Panc1 (cell line): ENCODE data around the gene UPP1. TPM values are rescaled to one million over a fixed set of nuclear protein-coding genes. Genes with fewer than 3 reads are reported as not detected.

Experiments used
- ATAC-seq: fragments of 200-7000 bp; cut with Tn5 transposase; 2 replicates; pipeline ENCODE4 v1.9.1; 2020; ENCODE audit warnings: mild to moderate bottlenecking, moderate library complexity
- BruUV-seq: library from RNA; stranded (reverse); fragments of 400-500 nt; replicated peaks from 2 replicates; lab custom pipeline; 2021; lab: Mats Ljungman, UMichigan
- CTCF ChIA-PET: fragments of 300-600 bp; sonication (Branson Sonifier 250); formaldehyde crosslinking; loops from one replicate; lab custom pipeline; 2022; ENCODE audit warnings: antibody characterized with exemption; lab: Charles Lee
- POLR2A ChIA-PET: fragments of 300-600 bp; sonication (Branson Sonifier 250); formaldehyde crosslinking; loops from one replicate; lab custom pipeline; 2022; ENCODE audit warnings: antibody characterized with exemption; lab: Charles Lee
- DNase-seq: peaks from one replicate; pipeline ENCODE4 v3.0.0-alpha.2; 2010; ENCODE audit warnings: low read depth, low spot score
- H3K27ac ChIP-seq: 2 replicates; pipeline ENCODE4 v1.5.1; 2011; ENCODE audit warnings: mild to moderate bottlenecking, low read length, inconsistent platforms
- H3K27me3 ChIP-seq: fragments of 200-500 bp; sonication (Bioruptor generic); 2 replicates; pipeline ENCODE4 v1.6.0; 2014; ENCODE audit warnings: low read length, inconsistent platforms; ENCODE audit not compliant: control insufficient read depth, insufficient read depth
- H3K36me3 ChIP-seq: fragments of 200-500 bp; sonication (Bioruptor generic); 2 replicates; pipeline ENCODE4 v1.5.1; 2014; ENCODE audit warnings: inconsistent platforms, mild to moderate bottlenecking, low read length, moderate library complexity; ENCODE audit not compliant: control insufficient read depth, insufficient read depth
- H3K4me1 ChIP-seq: 2 replicates; pipeline ENCODE4 v1.5.1; 2011; ENCODE audit warnings: inconsistent platforms, mild to moderate bottlenecking, low read length, moderate library complexity; ENCODE audit not compliant: control insufficient read depth, insufficient read depth
- H3K4me3 ChIP-seq, 2 experiments: 2 replicates each; pipeline ENCODE4 v1.5.1; 2011 to 2012; ENCODE audit warnings: low read depth in 2 of 2, low read length in 2 of 2, mild to moderate bottlenecking in 2 of 2, inconsistent platforms in 1 of 2, moderate library complexity in 1 of 2
- H3K9me3 ChIP-seq: fragments of 200-500 bp; sonication (Bioruptor generic); 2 replicates; pipeline ENCODE4 v1.5.1; 2014; ENCODE audit warnings: low read depth, mild to moderate bottlenecking, inconsistent platforms, low read length, moderate library complexity; ENCODE audit not compliant: control insufficient read depth, insufficient read depth
- POLR2AphosphoS5 ChIP-seq: IDR thresholded peaks from 2 replicates; pipeline ENCODE4 v1.6.1; 2012; ENCODE audit warnings: mild to moderate bottlenecking, low read depth, low read length, moderate library complexity
- SIN3A ChIP-seq: IDR thresholded peaks from 2 replicates; pipeline ENCODE4 v1.6.1; 2012; ENCODE audit warnings: low read depth, mild to moderate bottlenecking, low read length, moderate library complexity, borderline replicate concordance; ENCODE audit not compliant: insufficient read depth
- TCF7L2 ChIP-seq: IDR thresholded peaks from 2 replicates; pipeline ENCODE4 v1.6.1; 2011; ENCODE audit warnings: mild to moderate bottlenecking, low read depth, low read length, inconsistent platforms
- in situ Hi-C: cut with HindIII; loops from 2 replicates; pipeline ENCODE4 v1.10.0; 2016; ENCODE audit warnings: low sequenced_read_pairs, low pct_unique_long_range_greater_than_20kb
- intact Hi-C: fragments of 100-400 bp; cut with micrococcal nuclease; formaldehyde crosslinking; loops from one replicate; pipeline ENCODE4 v1.10.0; 2022; ENCODE audit not compliant: unreplicated experiment
- total RNA-seq: library from RNA; stranded (reverse); gene quantifications from one replicate; pipeline ENCODE4 v1.2.1, GENCODE V29; 2021; ENCODE audit not compliant: unreplicated experiment
- TF ChIP-seq, protein P1 (sequence below): fragments of 450-650 bp; IDR thresholded peaks from 2 replicates; pipeline ENCODE4 v1.5.1; 2017; ENCODE audit warnings: mild to moderate bottlenecking
- TF ChIP-seq, protein P2 (sequence below), 2 experiments: IDR thresholded peaks; 2 replicates each; pipeline ENCODE4 v1.6.1; 2011 to 2012; ENCODE audit warnings: low read depth in 2 of 2, control low read depth in 1 of 2, low read length in 1 of 2, mild to moderate bottlenecking in 1 of 2, moderate library complexity in 1 of 2; ENCODE audit not compliant: insufficient read depth in 1 of 2

The UPP1 gene
- total RNA-seq, 1 experiment from 2014 or later: 331 TPM

DNA sequence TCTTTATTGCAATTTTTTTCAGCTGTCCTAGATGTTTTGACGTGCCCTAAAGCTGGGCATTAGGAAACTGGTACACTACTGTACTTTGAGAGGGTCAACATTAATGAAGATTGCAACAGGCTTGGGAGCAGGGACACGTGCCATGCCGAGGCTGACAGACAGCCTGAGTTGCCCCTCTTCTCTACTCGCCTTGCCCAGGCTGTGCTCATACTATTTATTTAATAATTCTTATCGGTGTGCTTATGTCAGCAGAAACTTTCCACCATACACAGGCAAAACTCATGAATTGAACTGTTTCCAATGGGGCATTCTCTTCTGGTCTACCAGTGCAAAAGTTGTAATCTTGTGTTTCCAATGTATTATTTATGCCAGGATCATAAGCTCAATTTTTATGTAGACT lies 29.4 kb upstream of the UPP1 start:
- Histone ChIP-seq H3K4me3 (no peak overlapping the region), H3K9me3 (peaks cover 8% of the 10 kb centered on the region; the same call in 1 of the 2 replicates), H3K27ac (no peak overlapping the region), H3K27me3 (no peaks in the 10 kb centered on the region), H3K4me1 (no peaks in the 10 kb centered on the region), H3K36me3 (no peaks in the 10 kb centered on the region)
- in situ Hi-C loops (no loop called here), intact Hi-C loops (no loop called here)
- no TSS peak for BruUV-seq
- POLR2A ChIA-PET: no interaction called here
- TF ChIP-seq, protein P1, sequence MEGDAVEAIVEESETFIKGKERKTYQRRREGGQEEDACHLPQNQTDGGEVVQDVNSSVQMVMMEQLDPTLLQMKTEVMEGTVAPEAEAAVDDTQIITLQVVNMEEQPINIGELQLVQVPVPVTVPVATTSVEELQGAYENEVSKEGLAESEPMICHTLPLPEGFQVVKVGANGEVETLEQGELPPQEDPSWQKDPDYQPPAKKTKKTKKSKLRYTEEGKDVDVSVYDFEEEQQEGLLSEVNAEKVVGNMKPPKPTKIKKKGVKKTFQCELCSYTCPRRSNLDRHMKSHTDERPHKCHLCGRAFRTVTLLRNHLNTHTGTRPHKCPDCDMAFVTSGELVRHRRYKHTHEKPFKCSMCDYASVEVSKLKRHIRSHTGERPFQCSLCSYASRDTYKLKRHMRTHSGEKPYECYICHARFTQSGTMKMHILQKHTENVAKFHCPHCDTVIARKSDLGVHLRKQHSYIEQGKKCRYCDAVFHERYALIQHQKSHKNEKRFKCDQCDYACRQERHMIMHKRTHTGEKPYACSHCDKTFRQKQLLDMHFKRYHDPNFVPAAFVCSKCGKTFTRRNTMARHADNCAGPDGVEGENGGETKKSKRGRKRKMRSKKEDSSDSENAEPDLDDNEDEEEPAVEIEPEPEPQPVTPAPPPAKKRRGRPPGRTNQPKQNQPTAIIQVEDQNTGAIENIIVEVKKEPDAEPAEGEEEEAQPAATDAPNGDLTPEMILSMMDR: no peak
- TF ChIP-seq, protein P2, sequence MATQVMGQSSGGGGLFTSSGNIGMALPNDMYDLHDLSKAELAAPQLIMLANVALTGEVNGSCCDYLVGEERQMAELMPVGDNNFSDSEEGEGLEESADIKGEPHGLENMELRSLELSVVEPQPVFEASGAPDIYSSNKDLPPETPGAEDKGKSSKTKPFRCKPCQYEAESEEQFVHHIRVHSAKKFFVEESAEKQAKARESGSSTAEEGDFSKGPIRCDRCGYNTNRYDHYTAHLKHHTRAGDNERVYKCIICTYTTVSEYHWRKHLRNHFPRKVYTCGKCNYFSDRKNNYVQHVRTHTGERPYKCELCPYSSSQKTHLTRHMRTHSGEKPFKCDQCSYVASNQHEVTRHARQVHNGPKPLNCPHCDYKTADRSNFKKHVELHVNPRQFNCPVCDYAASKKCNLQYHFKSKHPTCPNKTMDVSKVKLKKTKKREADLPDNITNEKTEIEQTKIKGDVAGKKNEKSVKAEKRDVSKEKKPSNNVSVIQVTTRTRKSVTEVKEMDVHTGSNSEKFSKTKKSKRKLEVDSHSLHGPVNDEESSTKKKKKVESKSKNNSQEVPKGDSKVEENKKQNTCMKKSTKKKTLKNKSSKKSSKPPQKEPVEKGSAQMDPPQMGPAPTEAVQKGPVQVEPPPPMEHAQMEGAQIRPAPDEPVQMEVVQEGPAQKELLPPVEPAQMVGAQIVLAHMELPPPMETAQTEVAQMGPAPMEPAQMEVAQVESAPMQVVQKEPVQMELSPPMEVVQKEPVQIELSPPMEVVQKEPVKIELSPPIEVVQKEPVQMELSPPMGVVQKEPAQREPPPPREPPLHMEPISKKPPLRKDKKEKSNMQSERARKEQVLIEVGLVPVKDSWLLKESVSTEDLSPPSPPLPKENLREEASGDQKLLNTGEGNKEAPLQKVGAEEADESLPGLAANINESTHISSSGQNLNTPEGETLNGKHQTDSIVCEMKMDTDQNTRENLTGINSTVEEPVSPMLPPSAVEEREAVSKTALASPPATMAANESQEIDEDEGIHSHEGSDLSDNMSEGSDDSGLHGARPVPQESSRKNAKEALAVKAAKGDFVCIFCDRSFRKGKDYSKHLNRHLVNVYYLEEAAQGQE (IDR thresholded peaks at IDR 0.05; ENCODE audit: insufficient read depth in 1 of 2, low read depth in 2 of 2, low read length in 1 of 2): no peak
- TF ChIP-seq TCF7L2 (no peak), POLR2AphosphoS5 (no peak), SIN3A (no peak)
- CTCF ChIA-PET: no interaction called here
- ATAC-seq (no peak), DNase-seq (no peak)

DNA sequence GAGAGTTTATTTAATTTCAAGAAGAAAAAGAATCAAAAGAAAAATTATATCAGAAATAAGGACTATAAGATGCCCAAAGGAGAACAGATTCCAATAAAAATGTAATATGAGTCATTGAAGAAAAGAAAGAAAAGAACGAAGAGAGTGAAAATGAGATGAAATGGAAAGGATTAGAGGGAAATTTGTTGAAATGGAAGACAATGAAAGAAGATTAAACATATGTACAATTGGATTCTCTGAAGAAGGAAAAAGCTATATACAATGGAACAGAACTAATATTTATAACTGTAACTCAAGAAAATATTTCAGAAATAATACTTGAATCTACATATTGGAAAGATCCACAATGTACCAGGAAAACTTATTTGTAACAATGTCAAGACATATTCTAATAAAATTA lies 25.1 kb upstream of the UPP1 start:
- TF ChIP-seq SIN3A: no peak
- no TSS peak for BruUV-seq
- H3K4me1 ChIP-seq: no peaks in the 10 kb centered on the region
- intact Hi-C loops: no loop called here
- in situ Hi-C loops: no loop called here
- H3K4me3 ChIP-seq: no peak overlapping the region
- peaks cover 8% of the 10 kb centered on the region; the same call in 1 of the 2 replicates for H3K9me3 ChIP-seq
- no peaks in the 10 kb centered on the region for H3K27me3 ChIP-seq
- no peaks in the 10 kb centered on the region for H3K36me3 ChIP-seq
- CTCF ChIA-PET: no interaction called here
- DNase-seq (no peak), ATAC-seq (no peak)
- POLR2A ChIA-PET: no interaction called here
- no peak overlapping the region for H3K27ac ChIP-seq

DNA sequence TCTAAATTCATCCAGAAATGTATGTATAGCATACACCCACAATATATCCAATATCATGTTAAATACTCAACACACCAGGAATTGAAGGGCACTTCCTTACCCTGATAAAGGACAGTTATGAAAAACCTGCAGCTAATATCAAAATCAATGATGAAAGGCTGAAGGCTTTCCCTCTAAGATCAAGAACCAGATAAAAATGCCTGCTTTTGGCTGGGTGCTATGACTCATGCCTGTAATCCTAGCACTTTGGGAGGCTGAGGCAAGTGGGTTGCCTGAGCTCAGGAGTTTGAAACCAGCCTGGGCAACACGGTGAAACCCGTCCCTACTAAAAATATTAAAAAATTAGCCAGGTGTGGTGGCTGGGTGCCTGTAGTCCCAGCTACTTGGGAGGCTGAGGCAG lies 21.6 kb upstream of the UPP1 start:
- intact Hi-C loops (no loop called here), in situ Hi-C loops (no loop called here)
- ChIA-PET POLR2A (no interaction called here), CTCF (interaction anchor here (1.0 kb wide), 1 partner anchor 43 kb away, joined by 7 read pairs; no protein-coding TSS in a partner anchor)
- no peaks in the 10 kb centered on the region for H3K27me3 ChIP-seq
- TF ChIP-seq TCF7L2 (no peak), POLR2AphosphoS5 (no peak), SIN3A (no peak)
- TF ChIP-seq, protein P2 (IDR thresholded peaks at IDR 0.05; ENCODE audit: insufficient read depth in 1 of 2, low read depth in 2 of 2, low read length in 1 of 2): no peak
- TF ChIP-seq, protein P1: no peak
- peaks cover 8% of the 10 kb centered on the region; the same call in 1 of the 2 replicates for H3K9me3 ChIP-seq
- no peak overlapping the region for H3K27ac ChIP-seq
- no peaks in the 10 kb centered on the region for H3K36me3 ChIP-seq
- no peaks in the 10 kb centered on the region for H3K4me1 ChIP-seq
- ATAC-seq (no peak), DNase-seq (no peak)
- no peak overlapping the region for H3K4me3 ChIP-seq
- no TSS peak for BruUV-seq
